ENCODE data around the gene KRTAP10-11. TPM values are rescaled to one million over a fixed set of nuclear protein-coding genes. Genes with fewer than 3 reads are reported as not detected.

KRTAP10-11 gene
- polyA plus RNA-seq, 1 of the 3 experiments (the other 2 are of a cell fraction), result not detected

DNA sequence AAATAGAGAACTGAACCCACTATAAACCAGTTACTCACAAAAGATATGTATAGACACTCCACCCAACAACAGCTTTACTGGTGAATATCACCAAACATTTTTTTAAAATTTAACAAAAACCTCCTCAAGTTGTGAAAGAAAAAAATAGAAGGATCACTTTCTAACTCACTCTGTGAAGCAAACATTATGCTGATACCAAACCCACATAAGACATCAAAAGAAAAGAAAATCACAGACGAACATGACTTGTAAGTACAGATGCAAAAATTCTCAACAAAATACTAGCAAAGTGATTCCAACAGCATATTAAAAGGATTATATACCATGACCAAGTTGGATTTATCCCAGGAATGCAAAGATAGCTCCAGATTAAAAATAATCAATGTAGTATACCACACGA is 45.5 kb downstream of the KRTAP10-11 start:
- Histone ChIP-seq H3K4me3 (ENCODE audit: low read depth in 2 of 2, low read length in 1 of 2) (no peak overlapping the region), H3K4me1 (ENCODE audit: control insufficient read depth in 1 of 2, insufficient read depth in 2 of 2, low read depth in 1 of 2, low read length in 1 of 2) (no peaks in the 10 kb centered on the region), H3K9ac (no peak overlapping the region), H4K20me1 (ENCODE audit: insufficient read depth) (no peaks in the 10 kb centered on the region), H3K79me2 (ENCODE audit: insufficient read depth) (no peaks in the 10 kb centered on the region), H3F3A (replicated peaks; ENCODE audit: insufficient read depth) (no peaks in the 10 kb centered on the region), H3K4me2 (no peak overlapping the region), H3K36me3 (replicated peaks in 1 of 2; ENCODE audit: control insufficient read depth in 1 of 2, insufficient read depth in 2 of 2, low read length in 1 of 2) (no peaks in the 10 kb centered on the region), H3K9me2 (no peaks in the 10 kb centered on the region), H3K27ac (ENCODE audit: low read depth in 2 of 2, low read length in 1 of 2) (no peak overlapping the region), H3K9me3 (0 out of 2 replicates have a peak, but pooled peaks cover 18% of the 10 kb centered on the region), H2AFZ (ENCODE audit: low read depth) (no peak overlapping the region), H3K27me3 (ENCODE audit: insufficient read depth) (peaks cover 37% of the 10 kb centered on the region)
- no peak for DNase-seq
- TF ChIP-seq, protein P1, sequence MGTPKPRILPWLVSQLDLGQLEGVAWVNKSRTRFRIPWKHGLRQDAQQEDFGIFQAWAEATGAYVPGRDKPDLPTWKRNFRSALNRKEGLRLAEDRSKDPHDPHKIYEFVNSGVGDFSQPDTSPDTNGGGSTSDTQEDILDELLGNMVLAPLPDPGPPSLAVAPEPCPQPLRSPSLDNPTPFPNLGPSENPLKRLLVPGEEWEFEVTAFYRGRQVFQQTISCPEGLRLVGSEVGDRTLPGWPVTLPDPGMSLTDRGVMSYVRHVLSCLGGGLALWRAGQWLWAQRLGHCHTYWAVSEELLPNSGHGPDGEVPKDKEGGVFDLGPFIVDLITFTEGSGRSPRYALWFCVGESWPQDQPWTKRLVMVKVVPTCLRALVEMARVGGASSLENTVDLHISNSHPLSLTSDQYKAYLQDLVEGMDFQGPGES (IDR thresholded peaks at IDR 0.05; ENCODE audit: low read depth, low read length), result no peak
- no peak for TF ChIP-seq RFX5 (IDR thresholded peaks at IDR 0.05; ENCODE audit: low read length)
- no peak for TF ChIP-seq GABPA (IDR thresholded peaks at IDR 0.05; ENCODE audit: low read depth)
- no peak for TF ChIP-seq MEF2A (IDR thresholded peaks at IDR 0.05; ENCODE audit: borderline replicate concordance, low read depth)
- TF ChIP-seq FOXJ3 (CRISPR knock-in tag; IDR thresholded peaks at IDR 0.05), result no peak
- no peak for TF ChIP-seq SMC3 (IDR thresholded peaks at IDR 0.05; ENCODE audit: low read depth, low read length)
- no peak for TF ChIP-seq POLR2AphosphoS5 (IDR thresholded peaks at IDR 0.05; ENCODE audit: low read depth, low read length)
- no peak for TF ChIP-seq ELF1 (IDR thresholded peaks at IDR 0.05)
- no peak for TF ChIP-seq RXRA (IDR thresholded peaks at IDR 0.05; ENCODE audit: borderline replicate concordance, low read depth)
- TF ChIP-seq NFIC (IDR thresholded peaks at IDR 0.05; ENCODE audit: borderline replicate concordance), result no peak
- TF ChIP-seq, protein P2, sequence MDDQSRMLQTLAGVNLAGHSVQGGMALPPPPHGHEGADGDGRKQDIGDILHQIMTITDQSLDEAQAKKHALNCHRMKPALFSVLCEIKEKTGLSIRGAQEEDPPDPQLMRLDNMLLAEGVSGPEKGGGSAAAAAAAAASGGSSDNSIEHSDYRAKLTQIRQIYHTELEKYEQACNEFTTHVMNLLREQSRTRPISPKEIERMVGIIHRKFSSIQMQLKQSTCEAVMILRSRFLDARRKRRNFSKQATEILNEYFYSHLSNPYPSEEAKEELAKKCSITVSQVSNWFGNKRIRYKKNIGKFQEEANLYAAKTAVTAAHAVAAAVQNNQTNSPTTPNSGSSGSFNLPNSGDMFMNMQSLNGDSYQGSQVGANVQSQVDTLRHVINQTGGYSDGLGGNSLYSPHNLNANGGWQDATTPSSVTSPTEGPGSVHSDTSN (IDR thresholded peaks at IDR 0.05), result no peak
- TF ChIP-seq TEAD4 (IDR thresholded peaks at IDR 0.05; ENCODE audit: borderline replicate concordance, insufficient read depth), result no peak
- TF ChIP-seq, protein P3, sequence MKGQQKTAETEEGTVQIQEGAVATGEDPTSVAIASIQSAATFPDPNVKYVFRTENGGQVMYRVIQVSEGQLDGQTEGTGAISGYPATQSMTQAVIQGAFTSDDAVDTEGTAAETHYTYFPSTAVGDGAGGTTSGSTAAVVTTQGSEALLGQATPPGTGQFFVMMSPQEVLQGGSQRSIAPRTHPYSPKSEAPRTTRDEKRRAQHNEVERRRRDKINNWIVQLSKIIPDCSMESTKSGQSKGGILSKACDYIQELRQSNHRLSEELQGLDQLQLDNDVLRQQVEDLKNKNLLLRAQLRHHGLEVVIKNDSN (IDR thresholded peaks at IDR 0.05; ENCODE audit: borderline replicate concordance, low read depth), result no peak
- TF ChIP-seq MXI1 (IDR thresholded peaks at IDR 0.05; ENCODE audit: low read depth, low read length), result no peak
- TF ChIP-seq TAF1 (IDR thresholded peaks at IDR 0.05; ENCODE audit: borderline replicate concordance, low read depth, low read length), result no peak
- no peak for TF ChIP-seq GATA2 (CRISPR knock-in tag; IDR thresholded peaks at IDR 0.05)
- no peak for TF ChIP-seq EP300 (IDR thresholded peaks at IDR 0.05; ENCODE audit: borderline replicate concordance in 1 of 2, low read depth in 1 of 2, low read length in 1 of 2)
- TF ChIP-seq EZH2phosphoT487 (IDR thresholded peaks at IDR 0.05; ENCODE audit: borderline replicate concordance, low read depth), result no peak
- TF ChIP-seq, protein P4, sequence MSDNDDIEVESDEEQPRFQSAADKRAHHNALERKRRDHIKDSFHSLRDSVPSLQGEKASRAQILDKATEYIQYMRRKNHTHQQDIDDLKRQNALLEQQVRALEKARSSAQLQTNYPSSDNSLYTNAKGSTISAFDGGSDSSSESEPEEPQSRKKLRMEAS (IDR thresholded peaks at IDR 0.05; ENCODE audit: low read depth), result no peak
- no peak for TF ChIP-seq TCF12 (IDR thresholded peaks at IDR 0.05)
- ChIA-PET CTCF (interaction anchor here (0.7 kb wide), 1 partner anchor 10 kb away, joined by 3 read pairs; the partner anchor contains the start of gene KRTAP12-1), POLR2A (no interaction called here)
- 1% methylated on average over 2 of the region's 2 CpGs for WGBS (ENCODE audit: low lambda C conversion rate)

Measured in SK-N-SH (cell line).